Measurements from ENCODE around the gene LARGE1.

- no peak for TF ChIP-seq POLR2AphosphoS5 (IDR thresholded peaks at IDR 0.05; ENCODE audit: low read depth, low read length)
- TF ChIP-seq TAF1 (IDR thresholded peaks at IDR 0.05; ENCODE audit: borderline replicate concordance, insufficient read depth, low read length), result no peak
- no peak for TF ChIP-seq REST (IDR thresholded peaks at IDR 0.05; ENCODE audit: insufficient read depth in 1 of 2, low read depth in 2 of 2, low read length in 2 of 2)
- TF ChIP-seq SIN3A (IDR thresholded peaks at IDR 0.05; ENCODE audit: borderline replicate concordance, insufficient read depth, low read length), result no peak
- TF ChIP-seq FOXP2 (optimal IDR thresholded peaks at IDR 0.05; ENCODE audit: borderline replicate concordance, extremely low read depth, extremely low read length, insufficient read depth), result no peak
Observed at GRCh38 chr22:33588860-33589259, 331.4 kb downstream of the LARGE1 start.
